Amniotic epithelial cell (primary cell): Measurements from ENCODE around the gene ADPGK.
"Not testable (repeated sequence)": the region's sequence is repeated elsewhere in the genome, so short reads cannot be mapped to it uniquely, and the experiment has no call there.

Experiments used
- DNase-seq: peaks from one replicate; pipeline ENCODE4 v3.0.0-alpha.2; 2010; ENCODE audit warnings: low read depth

The ADPGK gene

DNA sequence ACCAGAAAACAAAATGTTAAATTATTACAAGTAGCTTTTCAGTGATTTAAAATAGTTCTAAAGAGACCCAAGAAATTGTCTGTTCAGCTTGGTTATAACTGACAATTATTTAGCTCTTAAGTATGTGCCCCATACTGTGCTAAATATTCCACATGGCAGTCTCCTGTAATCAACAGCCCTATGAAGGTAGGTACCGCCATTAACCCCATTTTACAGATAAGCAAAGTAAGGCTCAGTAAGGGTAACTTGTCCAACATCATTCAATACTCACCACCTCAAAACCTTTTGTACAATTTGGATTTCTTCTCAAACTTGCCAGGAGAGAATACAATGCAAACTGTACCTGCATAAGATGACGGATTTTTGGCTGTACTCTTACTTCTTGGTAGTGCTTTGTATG, 33.9 kb downstream of the ADPGK start:
- no peak for DNase-seq

DNA sequence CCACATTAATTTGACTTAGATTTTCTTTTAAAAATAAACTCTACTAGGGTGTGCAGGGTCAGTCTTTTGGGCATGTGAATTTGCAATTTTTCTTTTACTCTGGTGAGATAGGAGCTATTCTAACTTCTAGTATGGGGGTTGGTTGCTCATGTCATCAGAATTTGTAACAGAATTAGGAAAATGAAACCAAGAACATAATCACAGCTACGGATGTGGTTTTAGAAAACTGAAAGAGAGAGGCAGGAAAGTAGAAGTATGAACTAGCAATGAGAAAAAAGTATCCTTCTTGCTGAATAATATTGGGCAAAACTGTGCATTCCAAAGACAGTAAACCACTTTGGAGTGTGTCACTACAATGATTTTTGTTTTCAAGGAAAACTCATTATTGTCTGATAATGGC, 43.3 kb downstream of the ADPGK start:
- DNase-seq, result no peak

DNA sequence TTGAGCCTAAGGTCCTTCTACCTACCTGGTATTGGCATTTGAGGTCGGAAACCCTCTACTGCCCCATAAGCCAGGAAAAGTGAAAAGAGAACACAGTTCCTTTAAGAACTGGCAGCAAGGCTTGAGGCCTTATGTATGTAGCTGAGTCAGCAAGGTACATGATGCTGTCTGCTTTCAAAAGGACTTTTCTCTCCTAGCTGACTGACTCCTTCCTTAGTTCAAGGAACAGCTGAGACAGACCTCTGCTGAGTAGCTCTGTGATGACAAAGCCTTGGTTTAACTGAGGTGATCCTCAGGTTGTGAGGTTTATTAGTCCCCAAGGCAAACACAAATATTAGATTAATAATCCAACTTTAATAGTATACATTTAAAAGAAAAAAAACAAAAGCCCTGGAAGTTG, 45.8 kb downstream of the ADPGK start:
- peak; percentile 17 for DNase-seq

DNA sequence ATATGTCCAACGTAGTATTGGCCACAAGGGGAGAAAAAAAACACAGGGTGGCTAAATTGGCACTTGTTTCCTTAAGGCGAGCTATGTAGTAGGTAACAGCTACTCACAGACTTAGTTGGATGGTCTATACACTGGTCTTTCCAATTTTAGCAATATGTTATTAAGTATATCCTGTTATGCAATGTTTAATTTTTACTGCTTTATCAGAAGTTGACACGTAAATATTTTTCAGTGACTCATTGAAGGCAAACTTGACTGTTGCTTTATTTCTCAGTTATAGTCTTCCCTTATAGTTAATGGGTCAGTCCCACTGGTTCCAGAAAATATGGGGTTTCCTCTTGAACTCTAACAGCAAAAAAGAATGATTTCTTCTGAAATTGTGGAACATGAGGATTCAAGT, 46.5 kb downstream of the ADPGK start:
- DNase-seq, result peak; percentile 27

DNA sequence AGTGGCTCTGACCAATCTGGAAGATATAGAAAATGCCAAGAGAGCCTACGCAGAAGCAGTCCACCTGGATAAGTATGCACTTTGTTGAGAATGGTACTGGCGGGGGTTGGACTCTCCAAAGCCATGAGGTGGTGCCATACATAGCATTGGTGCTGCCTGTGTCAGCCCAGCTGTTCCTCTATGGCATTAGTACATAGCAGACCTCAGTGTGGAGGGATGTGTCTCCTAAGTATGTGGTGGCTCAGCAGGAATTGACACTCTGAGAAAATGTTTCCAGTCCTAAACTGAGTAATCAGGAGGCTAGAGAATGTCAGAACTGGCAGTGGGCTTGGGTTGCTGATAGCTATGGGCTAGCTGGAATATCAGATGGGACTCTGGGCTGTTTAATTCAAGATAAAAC, 48.4 kb downstream of the ADPGK start:
- DNase-seq, result no peak

DNA sequence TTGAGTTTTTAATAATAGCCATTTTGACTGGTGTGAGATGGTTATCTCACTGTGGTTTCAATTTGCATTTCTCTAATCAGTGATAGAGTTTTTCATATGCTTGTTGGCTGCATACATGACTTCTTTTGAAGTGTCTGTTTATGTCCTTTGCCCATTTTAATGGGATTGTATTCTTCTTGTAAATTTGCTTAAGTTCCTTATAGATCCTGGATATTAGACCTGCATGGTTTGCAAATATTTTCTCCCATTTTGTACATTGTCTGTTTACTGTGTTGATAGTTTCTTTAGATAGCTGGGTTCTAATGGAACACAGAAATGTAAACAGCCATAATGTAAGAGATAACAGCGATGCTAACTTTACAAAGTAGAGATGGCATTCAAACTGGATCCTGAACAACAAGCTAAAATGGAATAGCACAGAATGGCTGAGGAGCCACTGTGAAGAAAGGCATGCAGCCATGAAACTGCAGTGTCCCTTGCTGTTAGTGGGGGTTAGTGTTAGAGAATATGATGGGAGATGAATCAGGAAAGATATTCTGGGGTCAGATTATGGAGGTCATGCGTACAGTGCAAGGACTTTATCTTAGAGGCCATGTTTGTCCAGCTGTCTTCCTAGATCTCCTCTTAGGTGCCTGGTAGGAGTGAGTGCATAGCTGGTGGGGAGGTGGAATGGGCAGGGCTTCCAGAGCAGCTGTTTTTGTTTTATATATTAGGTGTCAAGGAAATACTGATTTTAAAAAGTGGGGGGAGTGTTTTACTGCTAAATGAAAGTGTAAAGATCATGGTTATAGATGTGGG, 49.4 kb downstream of the ADPGK start:
- DNase-seq, result no peak

DNA sequence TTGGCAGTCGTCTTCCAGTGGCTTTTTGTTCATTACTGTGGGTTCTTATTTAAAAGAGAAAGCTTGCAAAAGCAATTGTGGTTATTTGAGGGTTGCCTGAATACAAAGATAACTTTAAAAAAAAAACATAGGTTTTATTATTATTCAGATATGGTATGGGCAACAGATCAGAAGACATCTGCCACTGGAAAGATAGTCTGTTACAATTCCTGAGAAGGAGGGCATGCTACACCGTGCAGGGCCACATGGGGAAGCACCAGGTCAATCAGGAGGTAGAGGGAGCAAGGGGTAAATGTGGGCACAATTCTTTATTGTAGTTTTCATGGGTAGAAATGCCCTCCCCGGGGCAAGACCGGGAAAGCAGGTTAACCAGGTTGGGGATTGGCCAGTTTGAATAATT, 51.0 kb downstream of the ADPGK start:
- no peak for DNase-seq

DNA sequence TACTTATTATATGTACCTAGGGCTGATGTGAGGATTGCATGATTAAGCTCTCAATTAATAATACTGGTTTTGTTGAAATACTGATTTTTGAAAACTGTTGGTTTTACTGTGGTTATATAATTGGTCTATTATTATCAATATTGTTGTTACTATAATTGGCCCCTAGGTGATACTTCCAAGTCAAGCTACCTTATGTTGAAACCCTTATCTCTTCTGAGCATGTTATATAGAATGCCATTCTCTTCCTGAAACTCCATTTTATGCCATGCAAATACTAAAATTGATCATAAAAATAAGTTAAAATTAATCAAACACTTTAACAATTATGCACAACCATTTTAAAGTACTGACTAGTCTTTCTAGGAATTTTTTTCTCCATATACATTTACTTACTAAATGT, 51.5 kb downstream of the ADPGK start:
- DNase-seq, result no peak

DNA sequence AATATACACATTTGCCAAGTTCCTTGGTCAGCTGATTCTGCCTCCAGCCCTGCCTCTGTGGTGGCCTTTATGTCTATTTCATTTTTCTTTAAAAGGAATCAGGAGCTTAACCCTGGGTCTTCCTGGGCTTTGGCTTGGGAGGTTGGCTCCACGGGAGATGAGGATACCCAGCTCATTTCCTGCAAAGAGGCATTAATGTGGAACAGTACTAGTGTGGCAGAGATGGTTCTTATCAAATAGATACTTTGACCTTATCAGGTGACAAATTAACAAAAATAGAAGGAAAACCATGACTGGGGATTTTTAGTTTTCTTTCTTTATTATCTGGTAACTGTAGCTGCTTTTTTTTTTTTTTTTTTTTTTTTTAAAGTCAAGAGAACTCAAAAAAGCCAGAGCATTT, 54.7 kb downstream of the ADPGK start:
- DNase-seq, result no peak

DNA sequence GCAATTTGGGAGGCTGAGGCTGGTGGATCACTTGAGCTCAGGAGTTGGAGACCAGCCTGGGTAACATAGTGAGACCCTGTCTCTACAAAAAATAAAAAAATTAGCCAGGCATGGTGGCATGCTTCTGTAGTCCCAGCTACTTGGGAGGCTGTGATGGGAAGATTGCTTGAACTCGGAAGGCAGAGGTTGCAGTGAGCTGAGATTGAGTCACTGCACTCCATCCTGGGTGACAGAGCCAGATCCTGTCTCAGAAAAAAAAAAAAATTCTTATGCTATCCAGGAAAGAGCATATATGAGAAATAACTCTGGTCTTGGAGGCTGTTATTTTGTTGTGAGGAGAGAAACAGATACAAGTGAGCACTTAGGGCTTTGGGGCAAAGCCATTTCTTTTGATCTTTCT, 55.3 kb downstream of the ADPGK start:
- DNase-seq, result not testable (repeated sequence)

DNA sequence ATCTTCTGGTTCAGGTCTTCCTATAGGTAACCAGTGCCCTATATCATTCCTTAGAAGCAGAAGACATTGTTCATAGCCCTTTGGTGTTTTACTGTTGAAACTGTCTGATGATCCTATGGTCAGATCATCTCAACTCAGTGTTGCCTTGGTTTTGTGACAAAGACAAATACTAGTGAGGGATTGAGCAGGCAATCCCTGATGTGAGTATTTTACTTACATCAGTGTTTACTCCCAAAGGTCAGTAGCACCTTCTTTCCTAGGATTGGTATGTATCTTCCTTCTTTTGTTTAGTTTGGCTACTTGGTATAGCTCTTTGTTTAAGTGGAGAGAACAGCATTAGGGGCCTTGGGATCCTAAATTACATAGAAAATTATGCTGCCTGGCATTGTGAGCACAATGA, 56.4 kb downstream of the ADPGK start:
- no peak for DNase-seq

DNA sequence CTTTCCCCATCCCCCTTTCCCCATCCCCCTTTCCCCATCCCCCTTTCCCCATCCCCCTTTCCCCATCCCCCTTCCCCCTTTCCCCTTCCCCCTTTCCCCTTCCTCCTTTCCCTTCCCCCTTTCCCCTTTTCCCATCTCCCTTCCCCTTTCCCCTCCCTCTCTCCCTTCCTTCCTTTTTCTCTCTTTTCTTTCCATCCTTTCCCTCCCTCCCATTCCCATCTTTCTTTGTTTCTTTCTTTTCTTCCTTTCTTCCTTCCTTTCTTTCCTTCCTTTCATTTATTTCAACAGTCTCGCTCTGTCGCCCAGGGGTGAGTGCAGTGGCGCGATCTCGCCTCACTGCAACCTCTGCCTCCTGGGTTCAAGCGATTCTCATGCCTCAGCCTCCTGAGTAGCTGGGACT, 57.7 kb downstream of the ADPGK start:
- not testable (repeated sequence) for DNase-seq

DNA sequence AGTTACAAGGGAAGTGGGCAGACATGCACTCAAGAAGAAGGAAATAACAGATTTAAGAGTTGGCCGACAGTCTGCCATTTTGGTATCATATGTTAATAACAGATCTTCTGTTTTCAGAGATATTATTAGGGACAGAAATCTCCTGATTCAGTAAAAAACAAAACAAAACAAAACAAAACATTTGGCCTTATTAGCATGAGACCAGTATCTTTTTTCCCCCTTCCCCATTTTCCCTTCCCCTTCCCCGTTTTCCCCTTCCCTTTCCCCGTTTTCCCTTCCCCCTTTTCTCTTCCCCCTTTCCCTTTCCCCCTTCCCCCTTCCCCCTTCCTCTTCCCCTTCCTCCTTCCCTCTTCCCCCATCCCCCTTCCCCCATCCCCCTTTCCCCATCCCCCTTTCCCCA, 58.1 kb downstream of the ADPGK start:
- no peak for DNase-seq

DNA sequence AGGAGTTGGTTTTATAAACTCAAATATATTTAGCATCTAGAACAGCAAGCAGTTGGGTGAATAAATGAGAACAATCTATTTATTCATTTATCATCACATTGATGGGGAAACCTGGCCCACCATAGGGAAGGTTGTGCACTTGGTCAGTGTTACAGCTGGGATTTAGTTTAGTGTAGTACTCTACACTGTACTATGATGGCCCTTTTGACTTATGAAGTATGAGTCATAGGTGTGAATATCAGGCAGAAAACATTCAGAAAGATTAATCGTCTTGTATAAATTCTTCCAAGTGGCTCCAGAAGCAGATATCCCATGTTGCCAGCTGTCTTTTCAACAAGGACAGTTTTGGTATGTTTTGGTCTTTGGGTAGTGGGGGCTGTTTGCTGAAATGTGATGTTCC, 59.5 kb downstream of the ADPGK start:
- DNase-seq, result peak; percentile 36

DNA sequence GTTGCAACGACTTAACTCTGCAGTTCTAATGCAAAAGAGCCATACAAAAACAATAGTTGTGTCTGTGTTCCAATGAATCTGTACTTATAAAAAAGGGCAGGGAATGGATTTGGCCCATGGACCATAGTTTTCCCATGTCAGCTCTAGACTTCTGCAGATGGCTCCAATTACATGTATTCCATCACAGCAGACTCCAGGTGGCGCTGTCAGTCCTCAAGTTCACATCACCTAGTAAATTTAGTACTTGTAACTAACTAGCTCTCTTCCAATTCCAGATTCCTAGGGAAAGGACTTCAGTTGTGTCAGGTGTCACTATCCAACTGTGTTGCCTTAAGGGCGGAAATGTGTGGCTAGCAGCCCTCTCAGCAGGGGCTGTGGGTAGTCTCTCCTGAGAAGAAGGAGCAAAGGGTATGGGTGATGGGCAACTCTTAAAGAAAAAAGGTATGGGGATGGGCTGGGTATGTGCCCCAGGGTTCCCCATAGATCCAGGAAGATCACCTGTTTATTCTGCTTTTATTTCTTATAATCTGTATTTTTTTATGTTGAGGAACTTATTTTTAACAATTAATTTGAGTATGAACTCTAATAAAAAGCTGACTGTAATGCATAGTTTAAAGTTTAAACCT, 61.4 kb downstream of the ADPGK start:
- DNase-seq, result peak; percentile 53

DNA sequence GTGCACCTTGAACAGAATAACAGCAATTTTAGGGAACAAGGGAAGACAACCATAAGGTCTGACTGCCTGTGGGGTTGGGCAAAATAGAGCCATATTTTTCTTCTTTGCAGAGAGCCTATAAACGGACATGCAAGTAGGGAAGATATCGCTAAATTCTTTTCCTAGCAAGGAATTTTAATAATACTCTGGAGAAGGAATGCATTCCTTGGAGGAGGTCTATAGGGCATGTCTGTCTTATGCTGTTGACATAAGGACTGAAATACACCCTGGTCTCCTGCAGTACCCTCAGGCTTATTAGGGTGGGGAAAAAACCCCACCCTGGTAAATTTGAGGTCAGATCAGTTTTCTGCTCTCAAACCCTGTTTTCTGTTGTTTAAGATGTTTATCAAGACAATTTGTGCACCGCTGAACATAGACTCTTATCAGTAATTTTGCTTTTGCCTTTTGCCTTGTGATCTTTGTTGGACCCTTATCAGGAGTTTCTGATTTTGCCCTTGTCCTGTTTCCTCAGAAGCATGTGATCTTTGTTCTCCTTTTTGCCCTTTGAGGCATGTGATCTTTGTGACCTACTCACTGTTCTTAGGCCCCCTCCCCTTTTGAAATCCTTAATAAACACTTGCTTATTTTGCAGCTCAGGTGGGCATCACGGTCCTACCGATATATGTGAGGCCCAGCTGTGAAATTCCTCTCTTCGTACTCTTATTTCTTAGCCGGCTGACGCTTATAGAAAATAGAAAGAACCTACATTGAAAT, 74.8 kb downstream of the ADPGK start:
- not testable (repeated sequence) for DNase-seq

DNA sequence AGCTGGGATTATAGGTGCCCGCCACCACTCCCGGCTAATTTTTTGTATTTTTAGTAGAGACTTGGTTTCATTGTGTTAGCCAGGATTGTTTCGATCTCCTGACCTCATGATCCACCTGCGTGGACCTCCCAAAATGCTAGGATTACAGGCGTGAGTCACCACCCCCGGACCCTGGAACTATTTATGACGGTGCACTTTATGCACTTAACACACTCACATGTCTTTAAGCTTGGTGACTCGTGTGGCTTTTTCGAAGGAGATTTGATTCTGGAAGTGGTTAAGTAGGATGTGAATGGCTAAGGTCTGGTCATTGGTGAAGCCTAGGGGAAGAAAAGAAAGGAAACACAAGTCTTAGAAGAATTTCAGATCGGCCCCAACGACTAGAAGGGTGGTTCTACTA, 77.3 kb downstream of the ADPGK start:
- peak; percentile 21 for DNase-seq
